Activated T-cell treated with anti-CD3 and anti-CD28 coated beads for 4 hours (primary cell): ENCODE results near the gene HAUS5.
A peak's percentile ranks its signal among the peaks of the same experiment; 100 is the strongest.

Source experiments
- DNase-seq: peaks from one replicate; pipeline ENCODE4 v3.0.0-alpha.2; 2020

The HAUS5 gene

GRCh38 chr19:35609851-35610353, 2.6 kb upstream of the HAUS5 start:
- no peak for DNase-seq

- DNase-seq, result no peak
Measured at GRCh38 chr19:35612224-35612558, 344 bp upstream of the HAUS5 start.

GRCh38 chr19:35613574-35613973, 1.0 kb downstream of the HAUS5 start:
- no peak for DNase-seq

- no peak for DNase-seq
Measured at GRCh38 chr19:35615036-35615435, 2.5 kb downstream of the HAUS5 start.

GRCh38 chr19:35618857-35619256, 6.3 kb downstream of the HAUS5 start:
- no peak for DNase-seq

- no peak for DNase-seq
Measured at GRCh38 chr19:35619290-35619923, 6.9 kb downstream of the HAUS5 start.

- no peak for DNase-seq
Measured at GRCh38 chr19:35620001-35620400, 7.5 kb downstream of the HAUS5 start.

GRCh38 chr19:35621708-35622107, 9.2 kb downstream of the HAUS5 start:
- no peak for DNase-seq

GRCh38 chr19:35622750-35623149, 10.2 kb downstream of the HAUS5 start:
- DNase-seq, result no peak

GRCh38 chr19:35623327-35624010, 10.9 kb downstream of the HAUS5 start:
- DNase-seq, result no peak

- no peak for DNase-seq
Measured at GRCh38 chr19:35628264-35628564, 15.7 kb downstream of the HAUS5 start.

GRCh38 chr19:35628565-35629331, 16.2 kb downstream of the HAUS5 start, which contains the start of gene RBM42:
Gene RBM42, plus strand, starts transcription at chr19:35629036. Its CDS starts 118 bp downstream, at chr19:35629154.
- DNase-seq, result peak; percentile 98

- no peak for DNase-seq
Measured at GRCh38 chr19:35629332-35629633, 16.7 kb downstream of the HAUS5 start.

- no peak for DNase-seq
Measured at GRCh38 chr19:35633727-35634440, 21.3 kb downstream of the HAUS5 start.

- no peak for DNase-seq
Measured at GRCh38 chr19:35636651-35637050, 24.1 kb downstream of the HAUS5 start.

GRCh38 chr19:35637165-35637564, 24.6 kb downstream of the HAUS5 start:
- no peak for DNase-seq

- DNase-seq, result no peak
Measured at GRCh38 chr19:35639321-35639639, 26.7 kb downstream of the HAUS5 start.

GRCh38 chr19:35639863-35640262, 27.3 kb downstream of the HAUS5 start:
- DNase-seq, result no peak

GRCh38 chr19:35641515-35642151, 29.1 kb downstream of the HAUS5 start, which contains the start of gene ETV2:
Gene ETV2, plus strand, starts transcription at chr19:35641745. Its CDS starts 716 bp downstream, at chr19:35642461.
- DNase-seq, result peak; percentile 51

- no peak for DNase-seq
Measured at GRCh38 chr19:35642312-35642711, 29.8 kb downstream of the HAUS5 start.

GRCh38 chr19:35642798-35643254, 30.3 kb downstream of the HAUS5 start:
- no peak for DNase-seq

- DNase-seq, result peak; percentile 69
Measured at GRCh38 chr19:35643255-35644205, 31.0 kb downstream of the HAUS5 start.
